Stimulated activated CD4-positive, alpha-beta T cell treated with anti-CD3 and anti-CD28 coated beads, Interleukin-1b, Interleukin-23, amount 100 ng/mL, for 24 hours (primary cell): ENCODE data around the gene TPST1.

ENCODE experiments used
- DNase-seq, 4 experiments: peaks; one replicate each; pipeline ENCODE4 v3.0.0-alpha.2; 2020; ENCODE audit warnings: low read depth in 4 of 4, low spot score in 1 of 4

Gene TPST1

GRCh38 chr7:66281678-66282590, 76.8 kb downstream of the TPST1 start:
- no peak for DNase-seq

- no peak for DNase-seq
Observed at GRCh38 chr7:66282591-66282935, 77.4 kb downstream of the TPST1 start.

- no peak for DNase-seq
Observed at GRCh38 chr7:66283003-66283920, 78.1 kb downstream of the TPST1 start.

- no peak for DNase-seq
Observed at GRCh38 chr7:66296001-66296521, 90.9 kb downstream of the TPST1 start.

- no peak for DNase-seq
Observed at GRCh38 chr7:66296557-66296956, 91.4 kb downstream of the TPST1 start.

- DNase-seq, result no peak
Observed at GRCh38 chr7:66297579-66297978, 92.4 kb downstream of the TPST1 start.

GRCh38 chr7:66301249-66301648, 96.1 kb downstream of the TPST1 start:
- DNase-seq, result no peak

- DNase-seq, result no peak
Observed at GRCh38 chr7:66301737-66302136, 96.6 kb downstream of the TPST1 start.

GRCh38 chr7:66303454-66304155, 98.5 kb downstream of the TPST1 start:
- no peak for DNase-seq

- no peak for DNase-seq
Observed at GRCh38 chr7:66304536-66304935, 99.4 kb downstream of the TPST1 start.

- DNase-seq, result no peak
Observed at GRCh38 chr7:66306243-66306642, 101.1 kb downstream of the TPST1 start.

GRCh38 chr7:66307591-66308215, 102.6 kb downstream of the TPST1 start:
- DNase-seq, result no peak

GRCh38 chr7:66308411-66308810, 103.3 kb downstream of the TPST1 start:
- no peak for DNase-seq

GRCh38 chr7:66310620-66311019, 105.5 kb downstream of the TPST1 start:
- DNase-seq, result no peak

- DNase-seq, result no peak
Observed at GRCh38 chr7:66313886-66314568, 108.9 kb downstream of the TPST1 start.

- DNase-seq, result no peak
Observed at GRCh38 chr7:66315192-66315591, 110.1 kb downstream of the TPST1 start.

GRCh38 chr7:66319407-66319979, 114.4 kb downstream of the TPST1 start:
- DNase-seq, result no peak

- no peak for DNase-seq
Observed at GRCh38 chr7:66321283-66321682, 116.1 kb downstream of the TPST1 start.

GRCh38 chr7:66323114-66323796, 118.1 kb downstream of the TPST1 start:
- no peak for DNase-seq
